ENCODE data around the gene TMEM9.

GRCh38 chr1:201180901-201181300 lies 26.6 kb upstream of the TMEM9 start:
- TF ChIP-seq CTCF (IDR thresholded peaks at IDR 0.05; ENCODE audit: low read depth, low read length) (no peak), EZH2phosphoT487 (IDR thresholded peaks at IDR 0.05; ENCODE audit: low read depth) (no peak)
